Thyroid gland (tissue), 4 donors: ENCODE measurements around the gene ERCC6L2. TPM values are rescaled to one million over a fixed set of nuclear protein-coding genes. Genes with fewer than 3 reads are reported as not detected.

ENCODE experiments used
- DNase-seq, 2 donors: peaks; one replicate each; pipeline ENCODE4 v3.0.0-alpha.2; 2019
- H3K27ac ChIP-seq, 3 donors: fragments of 200-600 bp; sonication (generic); 1 replicate in 2 of 3; 2 replicates in 1 of 3; pipeline ENCODE4 v1.5.1; 2016 to 2019; ENCODE audit warnings: mild to moderate bottlenecking in 1 of 3, moderate library complexity in 1 of 3
- H3K27me3 ChIP-seq: fragments of 200-600 bp; sonication (generic); one replicate; pipeline ENCODE4 v1.5.1; 2019
- H3K36me3 ChIP-seq, 2 donors: fragments of 200-600 bp; sonication (generic); one replicate each; pipeline ENCODE4 v1.5.1; 2016 to 2019
- H3K4me1 ChIP-seq, 2 donors: fragments of 200-600 bp; sonication (generic); one replicate each; pipeline ENCODE4 v1.5.1; 2017 to 2019
- H3K4me3 ChIP-seq, 3 donors: fragments of 200-600 bp; sonication (generic); replicated peaks in 1 of 3; 1 replicate in 2 of 3; 2 replicates in 1 of 3; pipeline ENCODE4 v1.5.1; 2016; ENCODE audit warnings: mild to moderate bottlenecking in 1 of 3
- H3K9me3 ChIP-seq: fragments of 200-600 bp; sonication (generic); one replicate; pipeline ENCODE4 v1.5.1; 2017
- POLR2A ChIP-seq, 2 donors: fragments of 450-650 bp; IDR thresholded peaks; one replicate each; pipeline ENCODE4 v1.6.1; 2017; ENCODE audit warnings: antibody characterized with exemption in 2 of 2, mild to moderate bottlenecking in 2 of 2, moderate library complexity in 1 of 2
- WGBS, 2 donors: methylation state at CpG; one replicate each; pipeline ENCODE4 v1.1.5; 2017; 5-methylcytosine and 5-hydroxymethylcytosine counted together
- intact Hi-C: fragments of 100-400 bp; cut with DNase I; formaldehyde crosslinking; loops from one replicate; pipeline ENCODE4 v1.15.1; 2023
- total RNA-seq, 4 donors: library from RNA; depleted of rRNA; stranded (reverse); fragments of >200 nt; gene quantifications; one replicate each; pipeline ENCODE4 v1.2.3, GENCODE V29; 2016
- TF ChIP-seq, protein P1 (sequence below), 6 experiments: fragments of 200-600 bp in 3 of 6; fragments of 450-650 bp in 3 of 6; sonication (generic) in 3 of 6; IDR thresholded peaks; one replicate each; pipeline ENCODE4 v1.5.1; 2016 to 2019; ENCODE audit warnings: antibody characterized with exemption in 6 of 6, mild to moderate bottlenecking in 2 of 6, inconsistent platforms in 1 of 6, moderate library complexity in 1 of 6

Gene ERCC6L2
- total RNA-seq, 4 donors from 2014 or later, result 90.6 to 130 (median 95.3) TPM

DNA sequence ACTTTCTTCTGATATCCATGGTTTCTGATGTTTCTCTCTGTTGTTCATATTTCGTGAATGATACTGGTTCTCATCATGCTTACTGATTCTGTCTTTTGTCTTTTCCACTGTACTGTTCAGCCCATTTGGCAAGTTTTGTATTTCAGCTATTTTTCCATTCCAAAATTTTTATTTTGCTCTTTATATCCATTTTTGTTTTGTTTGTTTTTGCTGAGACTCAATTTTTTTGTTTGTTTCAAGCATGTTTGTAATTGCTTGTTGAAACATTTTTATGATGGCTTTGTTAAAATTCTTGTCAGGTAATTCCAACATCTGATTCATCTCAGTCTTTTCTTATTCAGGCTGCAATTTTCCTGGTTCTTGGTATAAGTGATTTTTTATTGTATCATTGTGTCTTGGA is 64.0 kb downstream of the ERCC6L2 start:
- Histone ChIP-seq H3K36me3 (peaks cover 8 to 19% of the 10 kb centered on the region in 2 donors), H3K27me3 (no peaks in the 10 kb centered on the region), H3K27ac (no peak overlapping the region), H3K4me3 (no peak overlapping the region), H3K9me3 (no peaks in the 10 kb centered on the region), H3K4me1 (no peaks in the 10 kb centered on the region)
- DNase-seq, result no peak
- 97 to 100% methylated on average over 1 of the region's 1 CpG for WGBS, 2 donors
- TF ChIP-seq POLR2A (IDR thresholded peaks at IDR 0.05), result no peak
- TF ChIP-seq, protein P1, sequence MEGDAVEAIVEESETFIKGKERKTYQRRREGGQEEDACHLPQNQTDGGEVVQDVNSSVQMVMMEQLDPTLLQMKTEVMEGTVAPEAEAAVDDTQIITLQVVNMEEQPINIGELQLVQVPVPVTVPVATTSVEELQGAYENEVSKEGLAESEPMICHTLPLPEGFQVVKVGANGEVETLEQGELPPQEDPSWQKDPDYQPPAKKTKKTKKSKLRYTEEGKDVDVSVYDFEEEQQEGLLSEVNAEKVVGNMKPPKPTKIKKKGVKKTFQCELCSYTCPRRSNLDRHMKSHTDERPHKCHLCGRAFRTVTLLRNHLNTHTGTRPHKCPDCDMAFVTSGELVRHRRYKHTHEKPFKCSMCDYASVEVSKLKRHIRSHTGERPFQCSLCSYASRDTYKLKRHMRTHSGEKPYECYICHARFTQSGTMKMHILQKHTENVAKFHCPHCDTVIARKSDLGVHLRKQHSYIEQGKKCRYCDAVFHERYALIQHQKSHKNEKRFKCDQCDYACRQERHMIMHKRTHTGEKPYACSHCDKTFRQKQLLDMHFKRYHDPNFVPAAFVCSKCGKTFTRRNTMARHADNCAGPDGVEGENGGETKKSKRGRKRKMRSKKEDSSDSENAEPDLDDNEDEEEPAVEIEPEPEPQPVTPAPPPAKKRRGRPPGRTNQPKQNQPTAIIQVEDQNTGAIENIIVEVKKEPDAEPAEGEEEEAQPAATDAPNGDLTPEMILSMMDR (IDR thresholded peaks at IDR 0.05), result no peak
- intact Hi-C loops, result no loop called here

DNA sequence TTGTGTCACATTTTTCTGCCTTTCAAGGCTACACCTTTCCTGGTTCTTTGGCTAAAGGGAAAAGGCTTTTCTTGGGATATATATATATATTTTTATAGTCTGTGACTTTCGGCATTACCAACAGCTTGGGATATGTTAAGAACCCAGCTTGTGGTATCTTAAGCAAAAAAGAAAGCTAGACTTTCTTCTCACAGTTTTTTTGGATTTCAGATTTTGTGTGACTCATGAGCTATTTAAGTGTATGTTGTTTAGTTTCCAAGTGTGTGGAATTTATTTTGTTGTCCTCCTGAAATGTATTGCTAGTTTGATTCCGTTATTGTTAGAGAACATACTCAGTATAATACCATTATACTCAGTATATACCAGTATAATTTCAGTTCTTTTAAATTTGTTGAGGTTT is 64.8 kb downstream of the ERCC6L2 start:
- Histone ChIP-seq H3K4me1 (no peaks in the 10 kb centered on the region), H3K27me3 (no peaks in the 10 kb centered on the region), H3K4me3 (no peak overlapping the region), H3K27ac (no peak overlapping the region), H3K36me3 (peaks cover 8 to 19% of the 10 kb centered on the region in 2 donors), H3K9me3 (no peaks in the 10 kb centered on the region)
- no peak for DNase-seq
- intact Hi-C loops, result no loop called here
- TF ChIP-seq, protein P1 (IDR thresholded peaks at IDR 0.05), result no peak
- TF ChIP-seq POLR2A (IDR thresholded peaks at IDR 0.05), result no peak
- WGBS, 2 donors, result 95 to 97% methylated on average over 2 of the region's 2 CpGs

DNA sequence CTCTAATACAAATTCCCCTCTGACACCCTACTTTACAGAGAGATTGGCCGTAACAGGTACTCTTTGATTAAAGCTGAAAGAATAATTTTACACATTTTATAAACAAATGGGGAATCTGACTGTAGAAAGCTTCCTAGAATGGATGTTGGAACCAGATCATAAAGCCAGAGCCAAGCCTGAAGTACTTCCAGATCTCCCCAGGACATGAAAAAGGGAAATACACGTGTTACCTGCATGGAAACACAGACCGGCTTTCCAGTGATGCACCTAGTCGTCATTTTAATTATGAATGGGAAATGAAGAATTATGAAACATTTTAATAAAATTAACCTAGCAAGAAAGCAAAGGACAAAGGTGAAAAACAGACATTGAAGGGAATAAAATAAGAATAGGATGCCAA is 66.5 kb downstream of the ERCC6L2 start:
- Histone ChIP-seq H3K27ac (no peak overlapping the region), H3K4me3 (no peak overlapping the region), H3K27me3 (no peaks in the 10 kb centered on the region), H3K9me3 (no peaks in the 10 kb centered on the region), H3K36me3 (peaks cover 8 to 19% of the 10 kb centered on the region in 2 donors), H3K4me1 (no peaks in the 10 kb centered on the region)
- intact Hi-C loops, result no loop called here
- no peak for DNase-seq
- no peak for TF ChIP-seq POLR2A (IDR thresholded peaks at IDR 0.05)
- TF ChIP-seq, protein P1 (IDR thresholded peaks at IDR 0.05), result no peak
- 98% methylated on average over 4 of the region's 4 CpGs for WGBS, 2 donors

DNA sequence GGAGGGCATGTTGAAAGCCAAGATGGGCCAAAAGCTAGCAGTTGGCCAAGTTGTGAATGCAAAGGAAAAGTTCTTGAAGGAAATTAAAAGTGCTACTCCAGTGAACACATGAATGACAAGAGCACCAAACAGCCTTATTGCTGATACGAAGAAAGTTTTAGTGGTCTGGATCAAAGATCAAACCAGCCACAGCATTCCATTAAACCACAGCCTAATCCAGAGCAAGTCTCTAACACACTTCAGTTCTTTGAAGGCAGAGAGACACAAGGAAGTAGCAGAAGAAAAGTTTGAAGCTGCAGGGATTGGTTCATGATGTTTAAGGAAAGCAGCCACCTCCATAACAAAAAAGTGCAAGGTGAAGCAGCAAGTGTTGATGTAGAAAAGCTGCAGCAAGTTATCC is 71.6 kb downstream of the ERCC6L2 start:
- intact Hi-C loops, result no loop called here
- 97 to 100% methylated on average over 1 of the region's 1 CpG for WGBS, 2 donors
- Histone ChIP-seq H3K9me3 (no peaks in the 10 kb centered on the region), H3K27me3 (no peaks in the 10 kb centered on the region), H3K27ac (no peak overlapping the region), H3K4me1 (no peaks in the 10 kb centered on the region), H3K4me3 (no peak overlapping the region), H3K36me3 (peaks cover 8 to 18% of the 10 kb centered on the region in 2 donors)
- TF ChIP-seq, protein P1 (IDR thresholded peaks at IDR 0.05), result no peak
- no peak for TF ChIP-seq POLR2A (IDR thresholded peaks at IDR 0.05)
- no peak for DNase-seq

DNA sequence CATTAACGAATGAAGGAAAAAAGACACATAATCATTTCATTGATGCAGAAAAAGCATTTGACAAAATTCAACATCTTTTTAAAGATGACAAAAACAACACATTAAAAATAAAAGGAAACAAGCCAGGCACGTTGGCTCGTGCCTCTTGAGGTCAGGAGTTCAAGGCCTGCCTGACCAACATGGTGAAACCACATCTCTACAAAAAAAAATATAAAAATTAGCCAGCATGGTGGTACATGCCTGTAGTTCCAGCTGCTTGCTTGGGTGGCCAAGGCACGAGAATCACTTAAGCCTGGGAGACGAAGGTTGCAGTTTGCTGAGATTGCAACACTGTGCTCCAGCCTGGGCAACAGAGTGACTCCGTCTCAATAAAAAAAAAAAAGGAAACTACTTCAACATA is 77.0 kb downstream of the ERCC6L2 start:
- Histone ChIP-seq H3K9me3 (no peaks in the 10 kb centered on the region), H3K4me1 (no peaks in the 10 kb centered on the region), H3K27ac (no peak overlapping the region), H3K27me3 (no peaks in the 10 kb centered on the region), H3K4me3 (no peak overlapping the region), H3K36me3 (no peaks in the 10 kb centered on the region)
- 96% methylated on average over 6 of the region's 6 CpGs for WGBS, 2 donors
- TF ChIP-seq, protein P1 (IDR thresholded peaks at IDR 0.05), result no peak
- TF ChIP-seq POLR2A (IDR thresholded peaks at IDR 0.05), result no peak
- intact Hi-C loops, result no loop called here
- no peak for DNase-seq
